Tibial artery (tissue), 4 donors: ENCODE data around the gene ACVR1B.
A peak's percentile ranks its signal among the peaks of the same experiment; 100 is the strongest.

Experiments used
- DNase-seq, 2 donors: peaks; one replicate each; pipeline ENCODE4 v3.0.0-alpha.2; 2019
- H3K27ac ChIP-seq, 2 donors: fragments of 200-600 bp; sonication (generic) in 1 of 2; 1 replicate in 1 of 2; 2 replicates in 1 of 2; pipeline ENCODE4 v1.5.1; 2018 to 2019; ENCODE audit warnings: mild to moderate bottlenecking in 1 of 2
- H3K27me3 ChIP-seq, 2 donors: fragments of 200-600 bp; sonication (generic) in 1 of 2; one replicate each; pipeline versions ENCODE4 v1.5.1 to v1.6.0; 2016 to 2019
- H3K36me3 ChIP-seq, 3 donors: fragments of 200-600 bp; sonication (generic) in 2 of 3; one replicate each; pipeline ENCODE4 v1.5.1; 2016 to 2019; ENCODE audit warnings: mild to moderate bottlenecking in 2 of 3
- H3K4me1 ChIP-seq, 4 donors: fragments of 200-600 bp; sonication (generic) in 2 of 4; 1 replicate in 3 of 4; 2 replicates in 1 of 4; pipeline ENCODE4 v1.5.1; 2016 to 2019
- H3K4me3 ChIP-seq, 2 donors: fragments of 200-600 bp; sonication (generic) in 1 of 2; 1 replicate in 1 of 2; 2 replicates in 1 of 2; pipeline ENCODE4 v1.5.1; 2018 to 2019; ENCODE audit warnings: mild to moderate bottlenecking in 2 of 2
- H3K9me3 ChIP-seq, 3 donors: fragments of 200-600 bp; sonication (generic) in 1 of 3; one replicate each; pipeline ENCODE4 v1.5.1; 2016 to 2019
- intact Hi-C: fragments of 100-400 bp; cut with DNase I; formaldehyde crosslinking; loops from one replicate; pipeline ENCODE4 v1.15.0; 2023; ENCODE audit warnings: low total_unique reads
- TF ChIP-seq, protein P1 (sequence below), 2 experiments: fragments of 200-600 bp in 1 of 2; fragments of 450-650 bp in 1 of 2; IDR thresholded peaks; one replicate each; pipeline ENCODE4 v1.5.1; 2017 to 2019; ENCODE audit warnings: antibody characterized with exemption in 2 of 2, mild to moderate bottlenecking in 1 of 2, moderate library complexity in 1 of 2

The ACVR1B gene

DNA sequence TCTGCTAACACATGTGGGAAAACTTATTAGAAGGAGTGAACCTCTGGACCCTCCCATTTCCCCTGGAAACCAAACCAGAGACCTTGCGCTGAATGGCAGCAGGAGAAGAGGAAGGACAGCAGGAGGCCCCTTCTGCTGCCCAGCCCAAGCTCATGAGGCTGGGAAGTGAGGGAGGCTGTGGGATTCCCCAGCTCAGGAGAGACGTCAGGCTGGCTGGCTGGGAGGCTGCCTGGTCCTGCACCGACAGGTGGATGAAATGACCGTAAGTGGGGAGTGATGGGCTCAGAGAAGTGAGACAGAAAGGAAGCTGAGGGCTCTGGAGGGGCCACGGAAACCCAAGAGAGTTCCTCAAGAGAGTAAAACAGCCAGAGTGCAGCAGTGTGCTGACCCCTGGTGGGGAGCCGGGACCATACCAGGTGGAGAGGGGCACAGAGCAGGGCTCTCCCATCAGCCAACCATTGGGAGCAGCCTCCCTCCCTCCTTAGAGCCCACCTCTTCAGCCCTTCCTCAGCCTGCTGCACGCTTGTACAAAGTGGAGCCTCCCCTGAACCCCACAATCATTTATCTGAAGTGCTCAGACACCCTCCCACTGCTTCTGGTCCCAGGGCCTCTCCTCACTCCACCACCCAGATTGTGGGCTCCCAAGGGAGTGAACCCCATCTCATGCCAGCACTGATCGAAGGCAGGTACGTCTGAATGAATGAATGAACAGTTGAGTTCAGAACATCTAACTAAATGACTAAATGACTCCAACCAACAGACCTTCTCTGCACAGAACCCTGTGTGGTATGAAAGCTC is 69.2 kb downstream of the ACVR1B start:
- intact Hi-C loops: no loop called here
- no peak overlapping the region for H3K27ac ChIP-seq
- TF ChIP-seq, protein P1, sequence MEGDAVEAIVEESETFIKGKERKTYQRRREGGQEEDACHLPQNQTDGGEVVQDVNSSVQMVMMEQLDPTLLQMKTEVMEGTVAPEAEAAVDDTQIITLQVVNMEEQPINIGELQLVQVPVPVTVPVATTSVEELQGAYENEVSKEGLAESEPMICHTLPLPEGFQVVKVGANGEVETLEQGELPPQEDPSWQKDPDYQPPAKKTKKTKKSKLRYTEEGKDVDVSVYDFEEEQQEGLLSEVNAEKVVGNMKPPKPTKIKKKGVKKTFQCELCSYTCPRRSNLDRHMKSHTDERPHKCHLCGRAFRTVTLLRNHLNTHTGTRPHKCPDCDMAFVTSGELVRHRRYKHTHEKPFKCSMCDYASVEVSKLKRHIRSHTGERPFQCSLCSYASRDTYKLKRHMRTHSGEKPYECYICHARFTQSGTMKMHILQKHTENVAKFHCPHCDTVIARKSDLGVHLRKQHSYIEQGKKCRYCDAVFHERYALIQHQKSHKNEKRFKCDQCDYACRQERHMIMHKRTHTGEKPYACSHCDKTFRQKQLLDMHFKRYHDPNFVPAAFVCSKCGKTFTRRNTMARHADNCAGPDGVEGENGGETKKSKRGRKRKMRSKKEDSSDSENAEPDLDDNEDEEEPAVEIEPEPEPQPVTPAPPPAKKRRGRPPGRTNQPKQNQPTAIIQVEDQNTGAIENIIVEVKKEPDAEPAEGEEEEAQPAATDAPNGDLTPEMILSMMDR (IDR thresholded peaks at IDR 0.05): peak; percentile 32 to 48
- H3K27me3 ChIP-seq: peaks cover 0 to 27% of the 10 kb centered on the region in 2 donors
- DNase-seq: no peak
- H3K4me1 ChIP-seq: peaks cover 4 to 29% (median 18%) of the 10 kb centered on the region in 4 donors
- no peaks in the 10 kb centered on the region for H3K9me3 ChIP-seq
- no peak overlapping the region for H3K4me3 ChIP-seq
- H3K36me3 ChIP-seq: no peaks in the 10 kb centered on the region

DNA sequence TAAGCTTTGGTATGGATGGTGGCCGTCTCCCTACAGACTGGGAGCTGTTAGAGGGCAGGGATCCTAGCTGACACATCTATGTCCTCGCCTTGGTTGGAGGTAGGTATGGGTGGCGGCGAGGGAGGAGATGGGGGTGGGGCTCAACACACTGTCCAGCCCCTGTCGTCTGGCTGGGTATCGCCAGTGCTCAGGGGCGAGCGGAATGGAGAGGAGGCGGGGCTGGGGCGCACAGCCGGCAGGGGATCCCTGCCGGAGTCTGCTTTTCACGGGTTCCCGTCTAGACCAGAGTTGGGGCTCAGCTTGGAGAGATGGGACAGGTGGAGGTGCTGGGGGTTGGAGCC is 71.3 kb downstream of the ACVR1B start:
- TF ChIP-seq, protein P1 (IDR thresholded peaks at IDR 0.05): no peak
- H3K9me3 ChIP-seq: no peaks in the 10 kb centered on the region
- peak overlapping the region; percentile 52 to 67 for H3K4me3 ChIP-seq
- no peak for DNase-seq
- H3K4me1 ChIP-seq: peaks cover 4 to 35% (median 23%) of the 10 kb centered on the region in 4 donors
- peaks cover 0 to 15% of the 10 kb centered on the region in 2 donors for H3K27me3 ChIP-seq
- no peaks in the 10 kb centered on the region for H3K36me3 ChIP-seq
- intact Hi-C loops: no loop called here
- H3K27ac ChIP-seq: no peak overlapping the region

DNA sequence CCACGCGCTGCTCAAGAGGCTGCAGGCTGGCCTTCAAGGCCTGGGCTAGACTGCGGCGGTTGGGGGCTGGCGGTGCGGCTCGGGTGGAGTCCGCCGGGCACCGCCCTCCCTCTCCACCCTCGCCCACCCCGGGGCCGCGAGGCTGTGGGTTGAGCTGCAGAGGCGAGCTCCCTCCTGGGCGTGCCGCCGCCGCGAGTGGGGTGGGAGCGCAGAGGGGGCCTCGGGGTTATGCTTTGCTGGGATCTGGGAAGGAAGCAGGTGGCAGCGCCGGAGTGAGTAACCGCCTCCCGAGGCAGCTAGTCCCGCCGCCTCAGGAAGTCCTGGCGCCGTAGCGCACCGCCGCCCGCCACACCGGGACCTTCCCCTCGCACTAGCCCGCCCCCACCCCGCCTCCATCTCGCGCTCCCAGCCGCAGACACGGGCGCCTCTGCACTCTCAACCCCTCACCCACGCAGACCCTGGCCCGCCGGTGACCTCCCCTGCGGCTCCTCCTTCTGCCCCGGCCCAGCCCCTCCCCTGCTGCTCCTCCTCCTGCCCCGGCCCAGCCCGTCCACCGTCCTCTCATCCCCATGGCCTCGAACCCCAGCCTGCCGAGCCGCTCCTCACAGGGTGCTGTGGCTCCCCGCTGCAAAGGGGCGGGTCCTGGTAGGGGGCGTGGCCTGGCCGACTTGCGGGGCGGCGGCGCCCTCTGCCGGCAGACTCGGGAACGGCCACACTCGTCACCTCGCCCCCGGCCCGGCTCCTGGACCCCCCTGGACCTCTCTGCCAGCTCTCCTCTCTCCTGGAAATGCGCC is 71.9 kb downstream of the ACVR1B start:
- TF ChIP-seq, protein P1 (IDR thresholded peaks at IDR 0.05): peak; percentile 94 to 96
- peaks cover 0 to 15% of the 10 kb centered on the region in 2 donors for H3K27me3 ChIP-seq
- no peaks in the 10 kb centered on the region for H3K36me3 ChIP-seq
- H3K4me3 ChIP-seq: peak overlapping the region; percentile 52 to 67
- intact Hi-C loops: no loop called here
- peak; percentile 84 to 91 for DNase-seq
- H3K9me3 ChIP-seq: no peaks in the 10 kb centered on the region
- peaks cover 4 to 35% (median 23%) of the 10 kb centered on the region in 4 donors for H3K4me1 ChIP-seq
- peak overlapping the region in 1 of 2 donors; percentile 10 for H3K27ac ChIP-seq

DNA sequence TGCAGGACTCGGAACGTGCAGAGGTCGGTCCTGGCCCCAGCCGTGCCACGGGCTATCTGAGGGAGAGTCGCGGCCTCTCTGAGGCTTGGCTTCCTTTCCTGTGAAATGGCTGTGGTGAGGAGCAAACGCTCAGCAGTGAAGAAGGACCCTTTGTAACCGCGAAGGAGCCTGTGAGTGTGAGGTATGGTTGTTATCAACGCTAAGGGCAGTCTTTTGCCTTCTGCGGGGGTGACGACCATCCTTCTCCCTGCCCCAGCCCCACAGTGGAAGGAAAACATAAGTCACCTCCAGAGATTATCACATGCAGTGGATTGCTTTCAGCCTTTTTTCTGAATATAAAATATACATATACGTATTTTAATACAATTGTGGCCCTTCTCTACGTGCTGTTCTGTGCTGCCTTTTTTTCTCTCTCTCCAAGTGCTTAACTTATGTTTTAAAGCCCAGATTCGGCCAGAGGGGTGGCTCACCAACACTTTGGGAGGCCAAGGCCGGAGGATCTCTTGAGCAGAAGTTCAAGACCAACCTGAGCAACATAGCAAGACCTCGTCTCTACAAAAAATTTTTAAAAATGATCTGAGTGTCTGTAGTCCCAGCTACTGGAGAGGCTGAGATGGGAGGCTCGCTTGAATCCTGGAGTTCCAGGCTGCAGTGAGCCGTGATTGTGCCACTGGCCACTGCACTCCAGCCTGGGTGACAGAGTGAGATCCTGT is 72.6 kb downstream of the ACVR1B start:
- Histone ChIP-seq H3K9me3 (no peaks in the 10 kb centered on the region), H3K4me1 (peaks cover 4 to 35% (median 23%) of the 10 kb centered on the region in 4 donors), H3K27me3 (peaks cover 0 to 14% of the 10 kb centered on the region in 2 donors), H3K36me3 (no peaks in the 10 kb centered on the region), H3K27ac (peak overlapping the region in 1 of 2 donors; percentile 10), H3K4me3 (peak overlapping the region; percentile 52 to 67)
- no peak for DNase-seq
- intact Hi-C loops: no loop called here
- TF ChIP-seq, protein P1 (IDR thresholded peaks at IDR 0.05): peak in 1 of 2 experiments; percentile 8

DNA sequence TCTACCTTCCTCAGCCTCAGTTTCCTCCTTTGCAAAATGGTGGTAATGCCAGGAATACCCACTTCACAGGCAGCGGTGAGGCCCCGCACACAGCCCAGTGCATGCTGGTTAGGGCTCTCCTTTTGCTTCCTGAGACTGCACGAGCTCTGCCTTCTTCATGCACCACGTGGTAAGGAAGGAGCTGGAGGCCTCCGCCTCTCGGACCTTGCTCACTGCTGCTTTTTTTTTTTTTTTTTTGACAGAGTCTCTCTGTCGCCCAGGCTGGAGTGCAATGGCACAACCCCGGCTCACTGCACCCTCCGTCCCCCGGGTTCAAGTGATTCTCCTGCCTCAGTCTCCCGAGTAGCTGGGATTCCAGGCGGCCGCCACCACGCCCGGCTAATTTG is 73.3 kb downstream of the ACVR1B start:
- H3K27ac ChIP-seq: peak overlapping the region; percentile 68 to 73
- peak overlapping the region in 1 of 2 donors; percentile 47 for H3K4me3 ChIP-seq
- H3K9me3 ChIP-seq: no peaks in the 10 kb centered on the region
- intact Hi-C loops: no loop called here
- H3K36me3 ChIP-seq: no peaks in the 10 kb centered on the region
- H3K27me3 ChIP-seq: peaks cover 0 to 10% of the 10 kb centered on the region in 2 donors
- DNase-seq: peak in 1 of 2 donors; percentile 56
- TF ChIP-seq, protein P1 (IDR thresholded peaks at IDR 0.05): no peak
- H3K4me1 ChIP-seq: peaks cover 4 to 35% (median 23%) of the 10 kb centered on the region in 4 donors
